Omental fat pad (tissue), 4 donors: Measurements from ENCODE around the gene CUTA. TPM values are rescaled to one million over a fixed set of nuclear protein-coding genes. Genes with fewer than 3 reads are reported as not detected.

Experiments used
- ATAC-seq: fragments of 150-250 bp; one replicate; pipeline ENCODE4 v1.9.1; 2016; ENCODE audit warnings: mild to moderate bottlenecking, moderate library complexity; ENCODE audit not compliant: low FRiP score
- DNase-seq: peaks from one replicate; pipeline ENCODE4 v3.0.0-alpha.2; 2019; ENCODE audit warnings: low spot score
- CTCF ChIP-seq, 3 donors: fragments of 450-650 bp; IDR thresholded peaks; one replicate each; pipeline ENCODE4 v1.5.1; 2016 to 2017; ENCODE audit warnings: antibody characterized with exemption in 3 of 3, mild to moderate bottlenecking in 3 of 3, moderate library complexity in 2 of 3
- total RNA-seq, 4 donors: library from RNA; depleted of rRNA; stranded (reverse); fragments of >200 nt; gene quantifications; one replicate each; pipeline ENCODE4 v1.1.0, GENCODE V29; 2016

The CUTA gene
- total RNA-seq, 4 donors from 2014 or later = 57.1 to 107 (median 98.1) TPM

GRCh38 chr6:33412140-33413009 lies 5.5 kb downstream of the CUTA start:
- TF ChIP-seq CTCF (IDR thresholded peaks at IDR 0.05) = no peak
- no peak for ATAC-seq

GRCh38 chr6:33411632-33412005 lies 6.3 kb downstream of the CUTA start:
- TF ChIP-seq CTCF (IDR thresholded peaks at IDR 0.05) = no peak
- no peak for DNase-seq
- ATAC-seq = no peak

More at GRCh38 chr6:33412140-33413009, 5.5 kb downstream of the CUTA start:
- DNase-seq = no peak

GRCh38 chr6:33410711-33411631 lies 6.9 kb downstream of the CUTA start, which contains the start of gene PHF1:
PHF1 (plus strand) TSS chr6:33411014; CDS start chr6:33412264, 1,250 bp downstream.
- no peak for TF ChIP-seq CTCF (IDR thresholded peaks at IDR 0.05)
- ATAC-seq (peak; percentile 54), DNase-seq (no peak)

- peak; percentile 96 for ATAC-seq
- DNase-seq = peak; percentile 86
- no peak for TF ChIP-seq CTCF (IDR thresholded peaks at IDR 0.05)
Observed at GRCh38 chr6:33410050-33410710, 7.7 kb downstream of the CUTA start.

GRCh38 chr6:33407132-33407718 lies 10.7 kb downstream of the CUTA start:
- ATAC-seq (no peak), DNase-seq (no peak)
- no peak for TF ChIP-seq CTCF (IDR thresholded peaks at IDR 0.05)

- TF ChIP-seq CTCF (IDR thresholded peaks at IDR 0.05) = no peak
- ATAC-seq = no peak
- DNase-seq = no peak
Observed at GRCh38 chr6:33406126-33406525, 11.8 kb downstream of the CUTA start.
